ENCODE results near the gene WNT7B.
"Not testable (repeated sequence)": the region's sequence is repeated elsewhere in the genome, so short reads cannot be mapped to it uniquely, and the experiment has no call there.

The WNT7B gene

DNA sequence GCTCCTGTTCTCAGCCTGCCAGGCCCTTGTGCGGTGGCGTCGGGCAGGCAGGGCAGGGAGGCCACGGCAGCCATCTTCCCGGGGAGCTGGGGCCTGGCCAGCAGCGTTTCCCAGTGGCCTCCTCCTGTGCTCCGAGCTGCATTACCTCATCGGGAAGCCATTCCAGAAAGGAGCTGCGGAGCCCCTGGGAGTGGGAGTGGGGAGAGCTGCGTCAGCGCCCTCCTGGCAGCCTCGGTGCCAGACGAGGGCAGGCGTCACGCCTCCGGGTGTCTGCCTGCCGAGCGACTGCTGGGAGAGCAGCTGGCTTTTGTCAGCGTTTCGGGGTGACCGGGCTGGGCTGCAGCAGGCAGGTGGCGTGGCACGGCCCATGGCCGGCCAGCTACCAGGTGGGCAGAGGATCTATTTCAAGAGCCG is 30.9 kb upstream of the WNT7B start:
- DNase-seq: peak; percentile 58

DNA sequence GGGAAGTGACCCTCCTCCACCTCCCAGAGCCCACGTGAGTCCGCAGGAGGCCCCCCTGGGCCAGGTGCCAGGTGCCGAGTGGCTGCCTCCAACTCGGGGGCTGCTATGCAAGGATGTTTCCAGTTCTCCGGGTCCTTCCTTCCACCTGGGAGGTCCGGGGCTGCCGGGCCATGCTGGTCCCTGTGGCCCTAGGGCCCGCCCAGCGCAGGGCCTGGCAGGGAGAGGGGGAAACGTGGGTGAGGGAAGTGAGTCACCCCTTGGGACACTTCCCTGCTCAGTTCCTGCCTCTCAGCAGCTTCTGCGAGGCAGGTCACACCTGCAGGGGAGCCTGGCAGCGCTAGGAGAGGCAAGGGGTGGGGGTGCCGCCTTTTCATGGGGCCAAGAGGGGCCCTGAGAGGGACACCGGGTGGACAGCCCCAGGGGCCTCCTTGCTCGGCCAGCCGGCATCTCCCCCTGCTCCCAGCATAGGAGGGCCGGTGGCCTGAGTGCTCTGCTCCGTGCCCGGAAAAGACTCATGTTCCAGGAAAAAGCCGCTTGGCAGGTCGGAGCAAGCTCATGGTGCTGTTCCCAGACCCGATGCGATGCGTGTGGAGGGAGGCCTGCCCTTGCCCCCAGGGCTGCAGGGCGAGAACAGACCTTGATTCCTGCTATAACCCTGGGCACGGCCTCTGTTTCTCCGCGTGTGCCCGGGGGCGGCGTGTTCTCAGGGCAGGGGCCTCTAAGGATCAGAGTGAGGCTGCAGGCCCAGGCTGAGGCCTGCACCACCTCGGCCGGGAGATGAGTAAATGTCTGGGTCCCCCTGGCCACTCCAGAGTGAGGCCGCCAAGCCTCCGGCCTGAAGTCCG is 30.3 kb upstream of the WNT7B start:
- DNase-seq: peak; percentile 62

DNA sequence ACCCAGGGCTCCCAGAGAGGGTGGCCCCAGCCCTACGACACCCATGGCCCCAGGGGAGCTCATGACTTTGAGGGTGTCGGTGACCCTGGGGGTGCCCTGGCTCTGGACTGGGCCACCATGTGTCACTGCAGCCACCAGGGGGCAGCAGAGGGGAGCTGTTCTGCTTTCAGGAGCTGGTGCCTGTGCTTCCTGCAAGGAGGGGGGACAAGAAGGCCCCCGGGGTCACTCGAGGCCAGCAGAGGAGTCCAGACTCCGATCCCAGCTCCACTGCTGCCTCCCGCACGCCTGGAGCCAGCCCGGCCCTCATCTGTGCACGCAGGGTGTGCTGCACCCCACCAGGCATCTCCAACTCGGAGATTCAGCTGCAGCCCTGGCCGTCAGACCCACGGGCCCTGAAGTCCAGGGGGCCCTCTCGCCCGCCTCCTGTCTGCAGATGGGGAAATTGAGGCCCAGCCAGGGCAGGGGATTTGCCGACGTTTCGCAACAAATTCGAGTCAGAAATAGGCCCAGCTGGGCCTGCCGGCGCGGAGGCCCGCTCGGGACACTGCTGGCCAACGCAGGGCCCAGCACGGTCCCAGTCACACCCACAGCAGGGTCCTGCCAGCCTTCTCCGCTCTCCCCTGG is 29.5 kb upstream of the WNT7B start:
- DNase-seq: peak; percentile 85

DNA sequence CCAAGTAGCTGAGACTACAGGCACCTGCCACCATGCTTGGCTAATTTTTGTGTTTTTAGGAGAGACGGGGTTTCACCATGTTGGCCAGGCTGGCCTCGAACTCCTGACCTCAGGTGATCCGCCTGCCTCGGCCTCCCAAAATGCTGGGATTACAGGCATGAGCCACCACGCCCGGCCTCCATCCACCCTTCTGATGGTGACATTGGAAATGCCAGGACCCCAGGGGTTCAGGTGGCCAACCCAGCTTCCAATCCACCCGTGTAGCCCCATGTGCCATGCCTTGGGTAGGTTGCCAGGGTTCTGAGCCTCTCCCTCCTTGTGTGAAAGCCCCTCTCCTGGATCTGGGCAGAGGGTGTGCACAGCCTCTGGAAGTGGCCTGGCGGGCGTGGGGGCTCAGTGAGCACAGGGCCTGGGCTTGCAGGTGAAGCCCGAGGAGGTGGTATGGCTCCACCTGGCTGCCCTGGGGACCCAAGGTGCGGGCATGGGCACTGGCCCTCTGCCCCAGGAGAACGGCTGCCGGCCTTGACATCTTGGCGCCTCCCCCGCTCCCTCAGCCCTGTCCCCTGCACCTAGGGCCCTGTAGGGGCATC is 28.2 kb upstream of the WNT7B start:
- DNase-seq: not testable (repeated sequence)

DNA sequence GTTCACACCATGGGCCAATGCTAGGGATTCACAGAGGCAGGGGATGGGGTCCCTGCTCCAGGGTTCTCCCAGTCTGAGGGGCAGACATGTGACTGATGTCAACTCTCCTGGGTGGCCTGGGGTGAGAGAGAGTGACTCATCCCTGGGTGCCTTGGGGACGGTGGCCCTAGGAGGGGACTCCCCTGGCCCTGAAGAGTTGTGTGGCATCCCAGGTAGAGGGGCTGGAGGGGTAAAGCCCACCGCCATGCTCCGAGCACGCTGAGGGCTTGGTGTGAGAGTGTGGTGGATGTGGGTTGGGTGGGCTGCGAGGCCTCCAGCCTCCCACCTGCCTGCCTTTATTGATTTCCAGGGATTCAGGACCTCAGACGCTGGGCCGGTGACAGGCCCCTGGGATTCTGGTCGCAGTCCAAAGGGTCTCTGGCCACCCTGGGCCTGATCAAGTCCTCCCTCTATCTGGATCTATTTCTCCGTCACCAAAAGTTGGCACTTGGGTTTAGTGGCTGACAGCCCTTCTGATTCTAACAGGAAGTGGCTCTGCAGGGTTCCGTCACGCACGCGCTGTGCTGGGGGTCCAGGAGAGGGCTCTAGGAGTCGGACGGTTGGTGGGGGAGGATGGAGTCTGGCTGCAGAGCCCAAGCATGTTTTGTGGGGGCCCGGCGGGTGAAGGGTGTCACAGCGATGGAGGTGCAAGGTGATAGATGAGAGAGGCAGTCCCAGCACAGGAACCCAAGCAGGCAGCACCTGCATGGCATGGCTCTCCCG is 27.3 kb upstream of the WNT7B start:
- no peak for DNase-seq

DNA sequence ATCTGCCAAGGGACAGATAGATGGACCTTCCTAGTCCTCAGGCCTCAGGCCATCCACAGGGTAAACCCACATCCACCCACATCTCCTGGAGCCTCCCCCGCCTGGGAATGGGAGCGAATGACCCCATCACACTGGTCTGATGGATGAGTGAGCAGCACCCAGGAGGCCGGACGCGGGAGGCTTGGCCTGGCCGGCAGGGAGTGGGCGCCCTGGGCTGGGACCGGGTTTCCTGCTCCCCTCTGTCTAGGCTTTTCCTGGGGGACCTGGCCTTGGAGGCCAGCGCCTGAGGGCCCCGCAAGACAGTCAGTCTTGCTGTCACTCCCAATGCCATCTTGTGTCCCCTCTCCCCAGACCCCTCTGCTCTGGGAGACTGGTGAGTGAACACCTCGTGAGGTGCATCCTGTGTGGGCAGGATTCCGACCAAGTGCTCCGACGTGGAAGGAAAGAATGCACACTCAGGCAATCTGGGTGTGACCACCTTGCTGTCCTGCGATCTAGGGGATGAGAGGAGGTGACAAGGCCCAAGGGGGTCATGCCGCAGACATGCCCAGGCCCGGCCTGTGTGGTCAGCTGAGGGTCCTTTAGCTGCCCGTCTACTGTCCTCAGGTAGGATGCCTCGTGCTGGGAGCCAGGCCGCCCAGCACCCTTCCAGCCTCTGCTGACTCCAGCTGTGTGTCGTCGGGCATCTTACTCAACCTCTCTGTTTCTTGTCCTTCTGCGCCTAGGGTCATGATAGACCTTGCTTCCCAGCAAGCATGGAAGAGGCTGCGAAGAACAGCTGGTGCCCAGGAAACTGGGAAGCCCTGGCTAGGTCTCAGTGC is 26.5 kb upstream of the WNT7B start:
- DNase-seq: peak; percentile 52

DNA sequence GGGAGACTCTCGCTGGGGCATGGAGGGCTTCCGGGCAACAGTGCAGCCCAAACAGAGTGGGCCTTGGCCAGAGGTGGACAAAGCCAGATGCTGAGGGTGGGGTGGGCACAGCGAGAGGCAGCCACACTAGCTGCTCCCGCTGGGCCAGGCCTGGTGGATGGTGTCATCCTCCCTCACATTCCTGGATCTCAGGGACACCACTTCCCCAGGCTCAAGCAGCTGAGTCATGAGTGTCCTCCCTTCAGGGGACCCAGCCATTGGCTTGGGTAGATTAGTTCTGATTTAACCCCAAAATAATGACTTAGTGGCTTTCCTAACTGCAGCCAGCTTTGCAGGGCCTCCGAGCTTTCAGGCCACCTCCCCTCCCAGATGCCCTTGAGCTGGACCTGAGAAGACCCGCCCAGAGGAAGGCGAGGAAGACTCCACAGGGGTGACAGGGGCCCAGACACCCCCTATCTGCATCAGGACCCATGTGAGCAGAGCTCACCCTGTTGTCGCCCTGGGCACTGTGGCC is 25.9 kb upstream of the WNT7B start:
- peak; percentile 81 for DNase-seq

DNA sequence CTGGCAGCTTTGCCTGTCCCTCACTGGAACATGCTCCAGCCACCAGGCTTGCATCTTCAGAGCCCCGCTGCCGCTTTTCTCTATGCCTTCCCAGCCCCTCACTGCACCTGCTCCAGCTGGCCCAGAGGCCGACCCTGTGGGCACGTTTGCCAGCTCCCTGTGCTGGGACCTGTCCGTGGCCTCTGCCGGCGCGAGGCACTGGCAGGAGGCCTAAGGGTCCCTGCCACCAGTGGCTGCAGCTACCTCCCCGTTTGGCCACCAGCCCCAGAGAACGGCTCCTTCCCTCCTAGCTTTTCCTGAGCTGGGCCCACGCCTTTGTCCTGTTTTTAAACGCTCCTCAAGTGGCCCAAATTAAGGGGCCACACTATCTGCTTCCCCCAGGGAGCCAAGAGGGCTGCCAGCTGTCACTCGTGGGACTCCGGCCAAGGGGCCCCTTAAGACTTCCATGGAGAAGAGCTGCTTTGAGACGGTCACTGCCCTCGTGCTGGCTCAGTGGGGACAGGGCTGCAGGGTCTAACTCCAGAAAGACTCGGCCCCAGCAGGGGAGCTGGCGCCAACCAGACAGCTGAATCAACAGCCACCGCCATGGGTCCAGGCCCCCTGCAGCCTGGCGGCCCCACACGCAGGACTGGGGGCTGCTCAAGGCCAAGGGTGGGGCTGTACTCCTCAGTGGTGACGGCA is 24.6 kb upstream of the WNT7B start:
- DNase-seq: no peak

DNA sequence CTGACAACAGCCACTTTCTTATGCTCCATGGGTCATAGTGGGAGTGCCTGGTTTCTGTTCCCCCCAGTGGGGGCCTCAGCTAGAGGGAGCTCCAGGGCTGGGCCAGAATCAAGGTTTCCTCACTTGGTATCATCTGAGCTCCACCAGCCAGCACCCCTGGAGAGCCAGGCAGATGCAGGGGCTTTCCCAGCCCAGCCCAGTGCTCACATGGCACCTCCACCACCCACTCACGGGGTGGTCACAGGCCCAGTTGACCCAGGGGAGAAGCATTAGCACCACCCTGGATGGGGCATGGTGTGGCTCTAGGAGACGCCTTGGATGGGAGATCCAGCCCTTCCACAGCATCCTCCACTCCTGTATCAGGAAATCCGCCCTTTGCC is 24.1 kb upstream of the WNT7B start:
- no peak for DNase-seq

DNA sequence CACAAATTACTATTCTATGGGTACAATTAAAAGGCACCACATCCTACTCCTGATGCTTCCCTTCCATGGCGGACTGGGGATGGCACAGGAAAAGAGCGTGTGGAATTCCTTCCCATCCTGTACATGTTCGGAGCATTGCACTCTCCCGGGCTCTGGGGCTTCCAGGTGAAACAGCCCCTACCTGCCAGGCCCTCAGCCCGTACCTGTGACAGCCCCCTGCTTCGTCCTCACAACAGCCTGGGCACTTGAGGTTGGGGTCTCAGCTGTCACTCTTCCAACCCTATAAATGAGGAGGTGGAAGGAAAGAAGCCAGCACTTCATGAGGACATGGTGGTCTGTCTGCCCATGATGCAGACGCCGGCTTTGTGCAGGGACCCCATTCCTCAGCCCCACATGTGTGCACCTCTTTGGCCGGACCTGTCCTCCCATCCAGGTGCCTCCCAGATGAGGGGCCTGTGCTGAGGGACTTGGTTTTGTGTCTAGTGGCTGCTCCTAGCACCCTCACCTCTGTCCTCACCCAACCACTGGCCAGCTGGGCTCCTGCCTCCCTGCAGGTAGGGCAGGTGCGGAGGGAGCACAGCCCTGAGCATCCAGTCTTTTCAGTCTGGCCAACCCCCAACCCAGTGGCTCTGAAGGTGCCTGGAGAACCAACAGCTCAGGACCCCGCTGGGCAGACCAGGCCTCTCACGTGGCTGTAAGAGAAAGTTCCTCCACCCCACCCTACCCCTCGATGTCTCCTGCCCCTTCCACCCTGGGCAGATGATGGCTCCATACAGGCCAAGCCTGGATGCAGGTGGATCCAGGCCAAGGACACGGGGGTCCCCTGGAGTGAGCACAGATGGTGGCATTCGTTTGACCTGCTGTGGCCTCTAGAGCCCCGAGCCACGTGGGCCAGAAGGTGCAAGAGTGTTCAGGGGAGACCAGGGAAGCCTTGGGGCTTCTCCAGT is 23.4 kb upstream of the WNT7B start:
- DNase-seq: no peak

DNA sequence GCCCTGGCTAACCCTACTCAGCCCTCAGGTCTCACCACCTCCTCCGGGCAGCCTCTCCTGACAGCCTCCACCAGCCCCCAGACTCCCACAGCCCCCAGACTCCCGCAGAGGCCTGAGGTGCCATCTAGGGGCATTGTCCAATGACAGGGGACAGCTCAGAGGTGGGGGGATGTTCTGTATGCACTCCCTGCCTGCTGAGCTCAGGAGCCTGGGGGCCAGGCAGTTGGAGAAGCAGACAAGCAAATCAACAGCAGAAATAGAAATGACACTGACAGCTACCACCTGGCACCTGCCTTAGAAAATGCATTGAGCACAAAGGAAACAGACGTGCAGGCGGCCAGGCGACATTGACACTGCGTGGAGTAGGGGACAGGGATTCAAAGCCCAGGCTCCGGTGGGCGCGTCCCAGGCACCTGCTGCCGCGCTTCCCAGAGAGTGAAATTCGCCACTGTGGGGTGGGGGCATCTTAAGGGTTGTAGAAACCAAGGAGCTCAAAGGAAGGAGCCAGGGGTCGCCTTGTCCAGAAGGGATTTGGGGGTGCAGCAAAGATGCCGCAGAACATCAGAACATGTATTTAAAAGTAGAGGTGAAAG is 22.5 kb upstream of the WNT7B start:
- no peak for DNase-seq

DNA sequence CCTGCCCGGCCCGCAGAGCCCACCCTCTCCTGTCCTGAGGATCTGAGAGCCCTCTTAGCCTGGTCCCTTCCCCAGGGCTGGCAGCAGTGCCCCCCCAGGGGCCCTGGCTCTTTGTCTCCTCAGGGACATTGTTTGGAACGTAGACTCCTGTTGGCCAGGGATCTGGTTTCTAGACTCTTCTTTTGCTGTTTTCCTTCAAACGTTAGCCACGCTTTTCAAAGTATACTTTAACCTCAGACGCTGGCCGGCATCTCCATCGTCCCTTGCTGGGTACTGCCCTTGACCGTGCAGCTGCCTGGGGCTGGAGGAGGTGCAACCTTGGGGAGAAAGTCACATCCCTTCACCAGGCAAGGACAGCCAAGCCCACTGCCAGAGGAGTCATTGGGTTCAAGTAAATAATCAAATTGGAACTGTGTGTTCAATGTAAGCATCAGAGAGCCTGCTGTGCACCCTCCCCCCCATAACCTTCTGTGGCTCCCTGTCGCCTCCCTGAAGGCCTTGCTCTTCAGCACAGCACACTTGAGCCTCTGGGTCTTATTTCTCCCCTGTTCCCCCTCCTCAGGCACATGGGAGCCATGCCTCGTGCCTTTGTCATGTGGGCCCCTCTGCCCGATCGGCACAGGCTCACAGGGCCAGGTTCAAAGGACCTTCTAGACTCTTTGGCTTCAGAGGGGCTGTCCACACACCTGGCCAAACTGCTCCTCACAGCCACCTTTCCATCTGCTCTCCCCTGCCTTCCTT is 21.8 kb upstream of the WNT7B start:
- DNase-seq: no peak

DNA sequence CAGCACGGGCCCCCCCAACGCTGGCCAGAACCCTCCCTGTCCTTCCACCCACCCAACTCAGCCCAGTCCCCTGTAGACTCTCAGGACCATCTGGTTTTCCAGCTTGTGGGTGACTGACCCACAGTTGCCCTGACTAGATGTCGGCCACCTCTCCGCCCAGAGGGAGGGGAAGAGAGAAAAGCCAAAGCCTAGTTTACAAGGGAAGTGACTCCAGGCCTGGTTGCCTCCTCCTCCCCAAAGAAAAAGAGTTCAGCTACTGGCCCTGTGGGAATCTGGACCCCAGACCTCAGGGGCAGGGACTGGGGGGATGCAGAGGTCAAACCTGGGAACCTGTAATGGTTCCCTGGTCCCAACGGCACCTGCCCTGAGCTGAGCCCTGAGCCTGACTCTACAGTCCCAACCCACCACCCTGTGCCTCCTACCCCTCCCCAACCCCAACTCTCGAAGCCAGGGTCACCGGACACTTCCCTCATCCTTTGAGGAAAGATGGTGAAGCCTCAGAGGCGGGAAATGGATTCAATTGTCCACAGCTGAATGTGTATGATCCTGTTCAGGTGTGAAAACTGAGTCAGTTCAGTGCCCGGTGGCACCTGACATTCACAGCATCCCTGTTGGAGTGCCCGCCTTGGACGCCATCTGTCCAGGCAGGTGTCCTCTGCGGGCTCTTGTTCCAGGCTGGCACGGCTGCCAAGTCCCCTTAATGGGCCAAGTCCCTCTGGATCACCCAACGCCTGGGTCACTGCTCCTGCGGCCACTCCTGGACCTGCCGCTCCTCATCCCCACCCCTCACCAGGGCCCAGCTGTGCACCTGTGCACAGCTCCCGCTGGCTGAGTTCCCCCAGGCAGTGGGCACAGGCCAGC is 21.0 kb upstream of the WNT7B start:
- DNase-seq: no peak

DNA sequence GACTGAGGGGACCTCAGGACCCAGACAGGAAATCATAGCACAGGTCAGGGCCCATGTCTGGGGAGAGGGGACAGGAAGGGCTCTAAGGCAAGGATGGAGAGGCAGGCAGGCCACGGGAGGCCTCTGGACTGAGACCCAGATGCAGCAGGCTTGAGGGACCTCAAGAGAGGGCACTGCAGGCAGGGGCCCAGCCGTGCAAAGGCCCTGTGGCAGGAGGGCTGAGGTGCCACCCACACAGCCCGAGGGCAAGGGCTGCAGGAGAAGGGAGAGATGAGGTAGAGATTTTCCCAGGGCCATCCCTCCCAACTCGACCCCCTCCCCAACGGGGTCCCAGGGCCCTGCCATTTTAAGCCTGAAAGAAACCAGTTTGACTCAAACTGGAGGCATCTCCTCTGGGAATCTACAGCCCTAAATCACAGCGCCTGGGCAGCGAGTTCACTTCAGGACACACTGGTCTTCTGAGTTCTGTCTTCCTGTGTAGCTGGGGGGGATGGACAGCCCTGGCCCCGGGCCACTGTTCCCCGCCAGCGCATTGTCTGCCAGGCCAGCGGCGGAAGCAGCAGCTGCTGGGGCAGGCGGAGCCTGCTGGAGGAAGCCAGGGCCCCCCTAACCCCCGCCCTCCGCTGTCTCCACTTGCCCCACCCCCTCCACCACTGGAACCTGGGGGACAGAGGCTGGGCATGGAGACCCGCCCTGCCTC is 20.3 kb upstream of the WNT7B start:
- DNase-seq: peak; percentile 72

DNA sequence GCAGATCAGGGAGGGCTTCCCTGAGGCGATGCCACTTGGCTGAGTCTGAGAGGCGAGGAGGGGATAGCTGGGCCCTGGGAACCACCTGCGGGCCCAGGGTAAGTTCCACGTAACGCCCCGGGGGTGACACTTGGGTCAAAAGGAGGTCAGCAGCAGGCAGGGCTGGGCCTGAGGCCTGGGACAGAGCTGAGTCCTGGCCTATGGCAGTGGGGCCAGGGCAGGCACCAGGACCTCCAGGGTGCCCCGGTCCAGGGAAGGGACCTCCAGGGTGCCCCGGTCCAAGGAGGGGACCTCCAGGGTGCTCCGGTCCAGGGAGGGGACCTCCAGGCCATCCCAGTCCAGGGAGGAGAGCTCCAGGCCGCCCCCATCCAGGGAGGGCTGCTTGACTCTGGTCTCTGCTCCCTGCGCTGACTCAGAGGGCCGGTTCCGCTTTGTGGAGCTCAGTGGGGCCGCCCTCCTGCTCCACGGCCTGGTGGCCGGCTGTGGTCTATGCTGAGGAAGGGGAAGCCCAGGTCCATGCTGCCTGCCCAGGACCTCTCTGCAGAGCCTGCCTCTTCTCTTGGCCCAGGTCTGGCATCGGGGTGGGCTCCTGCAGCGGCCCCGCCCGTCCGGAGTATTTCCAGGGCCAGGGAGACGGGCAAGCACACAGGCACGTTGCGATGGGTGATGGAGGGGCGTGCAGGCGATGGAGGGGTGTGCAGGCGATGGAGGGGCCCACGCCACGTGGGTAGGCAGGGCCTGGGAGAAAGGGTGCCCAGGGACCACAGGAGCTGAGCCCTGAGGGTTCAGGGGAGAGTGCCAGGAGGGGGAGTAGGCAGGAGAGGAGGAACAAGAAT is 19.5 kb upstream of the WNT7B start:
- peak; percentile 63 for DNase-seq

DNA sequence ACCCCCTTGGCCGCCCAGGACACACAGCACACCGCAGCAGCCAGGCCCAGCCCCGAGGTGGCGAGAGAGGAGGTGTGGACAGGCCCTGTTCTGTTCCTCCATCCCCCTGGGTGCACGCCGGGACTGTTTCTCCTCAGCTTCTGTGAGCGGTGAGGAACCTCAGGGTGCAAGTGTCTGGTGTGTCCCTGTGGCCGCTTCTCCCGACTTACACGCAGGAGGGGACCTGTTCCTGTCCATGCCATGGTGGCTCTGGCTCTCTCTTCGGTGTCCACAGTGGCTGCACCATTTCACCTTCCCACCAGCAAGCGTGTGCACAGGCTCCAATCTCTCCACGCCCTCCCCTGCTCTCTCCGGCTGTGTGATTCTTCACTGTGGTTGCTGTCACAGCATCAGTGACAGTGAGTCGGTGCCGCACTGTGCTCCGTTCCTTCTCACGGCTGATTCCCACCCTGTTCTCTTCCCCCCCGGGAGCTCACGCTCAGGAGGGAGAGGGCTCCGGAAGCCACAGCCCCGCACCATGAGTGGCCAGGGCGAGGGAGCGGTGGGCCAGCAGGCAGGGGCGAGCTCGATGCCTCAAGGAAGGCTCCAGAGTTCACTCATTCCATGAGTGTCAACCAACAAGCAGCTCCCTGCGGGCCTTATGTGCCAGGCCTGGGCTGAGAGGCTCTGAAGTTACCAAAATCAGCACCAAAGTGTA is 18.6 kb upstream of the WNT7B start:
- DNase-seq: no peak

Measured in islet precursor cell (in vitro differentiated cells).